Gastrocnemius medialis (tissue), 4 donors: ENCODE measurements around the gene MYO7A.

Source experiments
- POLR2A ChIP-seq, 2 donors: fragments of 450-650 bp; IDR thresholded peaks; one replicate each; pipeline ENCODE4 v1.6.1; 2017; ENCODE audit warnings: antibody characterized with exemption in 2 of 2, mild to moderate bottlenecking in 2 of 2, moderate library complexity in 2 of 2
- TF ChIP-seq, protein P1 (sequence below), 5 experiments: fragments of 450-650 bp in 3 of 5; fragments of 200-600 bp in 2 of 5; sonication (generic) in 2 of 5; IDR thresholded peaks in 4 of 5; conservative IDR thresholded peaks in 1 of 5; 1 replicate in 4 of 5; 2 replicates in 1 of 5; pipeline ENCODE4 v1.5.1; 2016 to 2019; ENCODE audit warnings: antibody characterized with exemption in 5 of 5, mild to moderate bottlenecking in 3 of 5, moderate library complexity in 3 of 5

DNA sequence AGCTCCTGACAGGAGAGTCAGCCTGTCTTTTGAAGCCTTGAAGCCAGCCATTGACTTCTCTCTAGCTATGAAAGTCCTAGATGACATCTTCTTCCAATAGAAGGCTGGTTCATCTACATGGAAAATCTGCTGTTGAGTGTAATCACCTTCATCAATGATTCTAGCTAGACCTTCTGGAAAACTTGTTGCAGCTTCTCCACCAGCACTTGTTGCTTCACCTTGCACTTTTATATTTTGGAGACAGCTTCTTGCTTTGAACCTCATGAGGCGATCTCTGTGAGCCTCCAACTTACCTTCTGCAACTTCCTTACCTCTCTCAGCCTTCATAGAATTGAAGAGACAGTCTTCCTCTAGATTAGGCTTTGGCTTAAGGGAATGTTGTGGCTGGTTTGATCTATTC is 58.3 kb downstream of the MYO7A start:
- TF ChIP-seq, protein P1, sequence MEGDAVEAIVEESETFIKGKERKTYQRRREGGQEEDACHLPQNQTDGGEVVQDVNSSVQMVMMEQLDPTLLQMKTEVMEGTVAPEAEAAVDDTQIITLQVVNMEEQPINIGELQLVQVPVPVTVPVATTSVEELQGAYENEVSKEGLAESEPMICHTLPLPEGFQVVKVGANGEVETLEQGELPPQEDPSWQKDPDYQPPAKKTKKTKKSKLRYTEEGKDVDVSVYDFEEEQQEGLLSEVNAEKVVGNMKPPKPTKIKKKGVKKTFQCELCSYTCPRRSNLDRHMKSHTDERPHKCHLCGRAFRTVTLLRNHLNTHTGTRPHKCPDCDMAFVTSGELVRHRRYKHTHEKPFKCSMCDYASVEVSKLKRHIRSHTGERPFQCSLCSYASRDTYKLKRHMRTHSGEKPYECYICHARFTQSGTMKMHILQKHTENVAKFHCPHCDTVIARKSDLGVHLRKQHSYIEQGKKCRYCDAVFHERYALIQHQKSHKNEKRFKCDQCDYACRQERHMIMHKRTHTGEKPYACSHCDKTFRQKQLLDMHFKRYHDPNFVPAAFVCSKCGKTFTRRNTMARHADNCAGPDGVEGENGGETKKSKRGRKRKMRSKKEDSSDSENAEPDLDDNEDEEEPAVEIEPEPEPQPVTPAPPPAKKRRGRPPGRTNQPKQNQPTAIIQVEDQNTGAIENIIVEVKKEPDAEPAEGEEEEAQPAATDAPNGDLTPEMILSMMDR (IDR thresholded peaks at IDR 0.05 in 4 of 5, conservative IDR thresholded peaks at IDR 0.05 in 1 of 5): no peak
- no peak for TF ChIP-seq POLR2A (IDR thresholded peaks at IDR 0.05)
